GM06990 (cell line): ENCODE measurements around the gene KRT37.

Experiments used
- DNase-seq: peaks from one replicate; pipeline ENCODE4 v3.0.0-alpha.2; 2011; ENCODE audit not compliant: insufficient read length; ENCODE audit errors: extremely low read depth
- H3K27me3 ChIP-seq: replicated peaks from 2 replicates; pipeline ENCODE4 v1.6.0; 2011; ENCODE audit warnings: low read length; ENCODE audit not compliant: control insufficient read depth, insufficient read depth
- H3K36me3 ChIP-seq: 2 replicates; pipeline ENCODE4 v1.5.1; 2011; ENCODE audit warnings: low read length; ENCODE audit not compliant: control insufficient read depth, insufficient read depth
- H3K4me3 ChIP-seq: replicated peaks from 2 replicates; pipeline ENCODE4 v1.5.1; 2011; ENCODE audit warnings: low read depth, mild to moderate bottlenecking, control low read depth, low read length
- CTCF ChIP-seq: IDR thresholded peaks from 2 replicates; pipeline ENCODE4 v1.5.1; 2011; ENCODE audit warnings: low read length, control low read depth, mild to moderate bottlenecking, inconsistent platforms; ENCODE audit not compliant: insufficient read depth, poor library complexity, severe bottlenecking

Gene KRT37

GRCh38 chr17:41421617-41422016, 2.8 kb downstream of the KRT37 start:
- Histone ChIP-seq H3K27me3 (no peaks in the 10 kb centered on the region), H3K4me3 (no peak overlapping the region), H3K36me3 (no peaks in the 10 kb centered on the region)
- no peak for DNase-seq
- TF ChIP-seq CTCF, result no peak

GRCh38 chr17:41421116-41421515, 3.3 kb downstream of the KRT37 start:
- TF ChIP-seq CTCF, result no peak
- Histone ChIP-seq H3K4me3 (no peak overlapping the region), H3K27me3 (no peaks in the 10 kb centered on the region), H3K36me3 (no peaks in the 10 kb centered on the region)
- no peak for DNase-seq

GRCh38 chr17:41420134-41420533, 4.3 kb downstream of the KRT37 start:
- Histone ChIP-seq H3K36me3 (no peaks in the 10 kb centered on the region), H3K4me3 (no peak overlapping the region), H3K27me3 (no peaks in the 10 kb centered on the region)
- no peak for TF ChIP-seq CTCF
- no peak for DNase-seq

- Histone ChIP-seq H3K4me3 (no peak overlapping the region), H3K27me3 (no peaks in the 10 kb centered on the region), H3K36me3 (no peaks in the 10 kb centered on the region)
- no peak for DNase-seq
- TF ChIP-seq CTCF, result no peak
Observed at GRCh38 chr17:41419716-41420115, 4.7 kb downstream of the KRT37 start.

- no peak for TF ChIP-seq CTCF
- DNase-seq, result no peak
- no peaks in the 10 kb centered on the region for H3K27me3 ChIP-seq
- H3K36me3 ChIP-seq, result no peaks in the 10 kb centered on the region
- H3K4me3 ChIP-seq, result no peak overlapping the region
Observed at GRCh38 chr17:41418116-41418860, 6.1 kb downstream of the KRT37 start.
